HepG2 (cell line): ENCODE data around the gene MYD88.

Experiments
- AHR ChIP-seq: IDR thresholded peaks from 2 replicates; pipeline ENCODE4 v1.6.1; 2018; ENCODE audit warnings: missing genetic modification reagents, missing compliant biosample characterization
- BHLHE40 ChIP-seq: IDR thresholded peaks from 2 replicates; pipeline ENCODE4 v1.6.1; 2011; ENCODE audit warnings: low read length, improper control_type of control experiment
- CREB1 ChIP-seq, 2 experiments: fragments of 450-650 bp in 1 of 2; IDR thresholded peaks; 2 replicates each; pipeline ENCODE4 v1.6.1; 2016 to 2017; ENCODE audit warnings: control low read depth in 1 of 2, mild to moderate bottlenecking in 1 of 2, missing compliant biosample characterization in 1 of 2, missing genetic modification characterization in 1 of 2
- JUND ChIP-seq: sonication (generic); formaldehyde crosslinking; IDR thresholded peaks from 2 replicates; pipeline ENCODE4 v1.8.0; 2022; ENCODE audit warnings: mild to moderate bottlenecking, missing genetic modification reagents
- POLR2A ChIP-seq, 2 experiments: IDR thresholded peaks; 2 replicates each; pipeline ENCODE4 v1.6.1; 2011; ENCODE audit warnings: low read depth in 2 of 2, low read length in 2 of 2, mild to moderate bottlenecking in 1 of 2, moderate library complexity in 1 of 2; ENCODE audit not compliant: insufficient read depth in 1 of 2
- RNF2 ChIP-seq: fragments of 450-650 bp; conservative IDR thresholded peaks from 2 replicates; pipeline ENCODE4 v1.6.1; 2016; ENCODE audit warnings: low read depth
- SIN3A ChIP-seq: IDR thresholded peaks from 2 replicates; pipeline ENCODE4 v1.6.1; 2011; ENCODE audit warnings: low read depth, mild to moderate bottlenecking, control low read depth, low read length, borderline replicate concordance
- SP2 ChIP-seq: sonication (generic); formaldehyde crosslinking; IDR thresholded peaks from 2 replicates; pipeline ENCODE4 v1.5.1; 2020; ENCODE audit warnings: mild to moderate bottlenecking, missing genetic modification reagents
- TBP ChIP-seq: sonication (generic); formaldehyde crosslinking; IDR thresholded peaks from 2 replicates; pipeline ENCODE4 v1.5.0; 2020; ENCODE audit warnings: missing genetic modification reagents
- ZNF124 ChIP-seq: sonication (generic); formaldehyde crosslinking; IDR thresholded peaks from 2 replicates; pipeline ENCODE4 v1.4.0; 2020; ENCODE audit warnings: missing genetic modification reagents
- ZNF44 ChIP-seq: sonication (generic); formaldehyde crosslinking; IDR thresholded peaks from 2 replicates; pipeline ENCODE4 v1.5.1; 2020; ENCODE audit warnings: mild to moderate bottlenecking, missing genetic modification reagents
- TF ChIP-seq, protein P1 (sequence below), 2 experiments: sonication (generic) in 1 of 2; formaldehyde crosslinking in 1 of 2; IDR thresholded peaks; 2 replicates each; pipeline versions ENCODE4 v1.5.1 to v1.6.1; 2011 to 2020; ENCODE audit warnings: borderline replicate concordance in 1 of 2, low read depth in 1 of 2, low read length in 1 of 2, mild to moderate bottlenecking in 1 of 2, missing genetic modification reagents in 1 of 2, moderate library complexity in 1 of 2
- TF ChIP-seq, protein P2 (sequence below): sonication (generic); formaldehyde crosslinking; IDR thresholded peaks from 2 replicates; pipeline ENCODE4 v1.4.0; 2020; ENCODE audit warnings: mild to moderate bottlenecking, low read depth, missing genetic modification reagents
- TF ChIP-seq, protein P3 (sequence below): sonication (generic); formaldehyde crosslinking; IDR thresholded peaks from 2 replicates; pipeline ENCODE4 v1.4.0; 2020; ENCODE audit warnings: missing genetic modification reagents

DNA sequence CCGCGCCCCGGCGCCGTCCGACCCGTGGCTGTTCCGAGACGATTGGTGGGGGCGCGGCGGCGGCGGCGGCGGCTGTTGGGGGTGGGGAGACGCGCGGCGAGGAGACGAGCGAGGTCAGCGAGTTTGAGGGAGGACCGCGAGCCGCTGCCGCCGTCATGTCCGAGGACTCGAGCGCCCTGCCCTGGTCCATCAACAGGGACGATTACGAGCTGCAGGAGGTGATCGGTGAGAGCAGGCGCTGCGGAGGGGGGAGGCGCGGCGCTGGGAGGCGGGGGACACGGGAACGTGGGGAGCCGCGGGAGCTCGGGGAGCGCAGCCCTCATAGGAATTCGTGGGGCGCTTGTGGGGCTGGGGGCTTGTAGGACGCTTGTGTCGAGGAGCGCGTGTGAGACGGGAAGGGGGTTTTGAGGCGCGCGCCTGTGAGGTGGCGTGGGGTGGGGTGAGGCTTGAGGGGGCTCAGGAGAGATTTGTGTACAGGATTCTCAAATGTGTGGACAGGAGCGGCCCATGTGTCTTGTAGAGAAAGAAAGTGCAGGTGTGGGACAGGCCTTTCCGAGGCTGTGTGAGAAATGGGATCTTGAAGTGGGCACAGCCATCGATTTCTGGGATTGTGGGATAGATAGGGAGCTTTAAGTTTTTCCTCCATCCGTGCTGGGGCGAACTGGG lies 27.4 kb downstream of the MYD88 start:
- TF ChIP-seq BHLHE40, result no peak
- TF ChIP-seq, protein P1, sequence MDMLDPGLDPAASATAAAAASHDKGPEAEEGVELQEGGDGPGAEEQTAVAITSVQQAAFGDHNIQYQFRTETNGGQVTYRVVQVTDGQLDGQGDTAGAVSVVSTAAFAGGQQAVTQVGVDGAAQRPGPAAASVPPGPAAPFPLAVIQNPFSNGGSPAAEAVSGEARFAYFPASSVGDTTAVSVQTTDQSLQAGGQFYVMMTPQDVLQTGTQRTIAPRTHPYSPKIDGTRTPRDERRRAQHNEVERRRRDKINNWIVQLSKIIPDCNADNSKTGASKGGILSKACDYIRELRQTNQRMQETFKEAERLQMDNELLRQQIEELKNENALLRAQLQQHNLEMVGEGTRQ (IDR thresholded peaks at IDR 0.05; ENCODE audit: low read depth, low read length), result no peak
- TF ChIP-seq, protein P1 (CRISPR knock-in tag; IDR thresholded peaks at IDR 0.05; ENCODE audit: borderline replicate concordance), result no peak
- TF ChIP-seq POLR2A (IDR thresholded peaks at IDR 0.05; ENCODE audit: insufficient read depth in 1 of 2, low read depth in 2 of 2, low read length in 2 of 2), result no peak
- TF ChIP-seq, protein P2, sequence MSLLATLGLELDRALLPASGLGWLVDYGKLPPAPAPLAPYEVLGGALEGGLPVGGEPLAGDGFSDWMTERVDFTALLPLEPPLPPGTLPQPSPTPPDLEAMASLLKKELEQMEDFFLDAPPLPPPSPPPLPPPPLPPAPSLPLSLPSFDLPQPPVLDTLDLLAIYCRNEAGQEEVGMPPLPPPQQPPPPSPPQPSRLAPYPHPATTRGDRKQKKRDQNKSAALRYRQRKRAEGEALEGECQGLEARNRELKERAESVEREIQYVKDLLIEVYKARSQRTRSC (CRISPR knock-in tag), result 0 out of 2 replicates have a peak, but pooled peaks have one; percentile 58
- no peak for TF ChIP-seq SP2 (CRISPR knock-in tag)
- TF ChIP-seq RNF2, result no peak
- TF ChIP-seq SIN3A, result no peak
- TF ChIP-seq ZNF44, result no peak
- TF ChIP-seq TBP (CRISPR knock-in tag), result no peak
- no peak for TF ChIP-seq CREB1 (IDR thresholded peaks at IDR 0.05)
- TF ChIP-seq CREB1 (CRISPR knock-in tag; IDR thresholded peaks at IDR 0.05), result no peak
- TF ChIP-seq ZNF124, result no peak
- no peak for TF ChIP-seq AHR (CRISPR knock-in tag)
- TF ChIP-seq, protein P3, sequence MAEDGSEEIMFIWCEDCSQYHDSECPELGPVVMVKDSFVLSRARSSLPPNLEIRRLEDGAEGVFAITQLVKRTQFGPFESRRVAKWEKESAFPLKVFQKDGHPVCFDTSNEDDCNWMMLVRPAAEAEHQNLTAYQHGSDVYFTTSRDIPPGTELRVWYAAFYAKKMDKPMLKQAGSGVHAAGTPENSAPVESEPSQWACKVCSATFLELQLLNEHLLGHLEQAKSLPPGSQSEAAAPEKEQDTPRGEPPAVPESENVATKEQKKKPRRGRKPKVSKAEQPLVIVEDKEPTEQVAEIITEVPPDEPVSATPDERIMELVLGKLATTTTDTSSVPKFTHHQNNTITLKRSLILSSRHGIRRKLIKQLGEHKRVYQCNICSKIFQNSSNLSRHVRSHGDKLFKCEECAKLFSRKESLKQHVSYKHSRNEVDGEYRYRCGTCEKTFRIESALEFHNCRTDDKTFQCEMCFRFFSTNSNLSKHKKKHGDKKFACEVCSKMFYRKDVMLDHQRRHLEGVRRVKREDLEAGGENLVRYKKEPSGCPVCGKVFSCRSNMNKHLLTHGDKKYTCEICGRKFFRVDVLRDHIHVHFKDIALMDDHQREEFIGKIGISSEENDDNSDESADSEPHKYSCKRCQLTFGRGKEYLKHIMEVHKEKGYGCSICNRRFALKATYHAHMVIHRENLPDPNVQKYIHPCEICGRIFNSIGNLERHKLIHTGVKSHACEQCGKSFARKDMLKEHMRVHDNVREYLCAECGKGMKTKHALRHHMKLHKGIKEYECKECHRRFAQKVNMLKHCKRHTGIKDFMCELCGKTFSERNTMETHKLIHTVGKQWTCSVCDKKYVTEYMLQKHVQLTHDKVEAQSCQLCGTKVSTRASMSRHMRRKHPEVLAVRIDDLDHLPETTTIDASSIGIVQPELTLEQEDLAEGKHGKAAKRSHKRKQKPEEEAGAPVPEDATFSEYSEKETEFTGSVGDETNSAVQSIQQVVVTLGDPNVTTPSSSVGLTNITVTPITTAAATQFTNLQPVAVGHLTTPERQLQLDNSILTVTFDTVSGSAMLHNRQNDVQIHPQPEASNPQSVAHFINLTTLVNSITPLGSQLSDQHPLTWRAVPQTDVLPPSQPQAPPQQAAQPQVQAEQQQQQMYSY (CRISPR knock-in tag), result no peak
- TF ChIP-seq JUND (CRISPR knock-in tag), result no peak
